ENCODE data around the gene CLK1.
"Not testable (repeated sequence)": the region's sequence is repeated elsewhere in the genome, so short reads cannot be mapped to it uniquely, and the experiment has no call there.

The CLK1 gene

DNA sequence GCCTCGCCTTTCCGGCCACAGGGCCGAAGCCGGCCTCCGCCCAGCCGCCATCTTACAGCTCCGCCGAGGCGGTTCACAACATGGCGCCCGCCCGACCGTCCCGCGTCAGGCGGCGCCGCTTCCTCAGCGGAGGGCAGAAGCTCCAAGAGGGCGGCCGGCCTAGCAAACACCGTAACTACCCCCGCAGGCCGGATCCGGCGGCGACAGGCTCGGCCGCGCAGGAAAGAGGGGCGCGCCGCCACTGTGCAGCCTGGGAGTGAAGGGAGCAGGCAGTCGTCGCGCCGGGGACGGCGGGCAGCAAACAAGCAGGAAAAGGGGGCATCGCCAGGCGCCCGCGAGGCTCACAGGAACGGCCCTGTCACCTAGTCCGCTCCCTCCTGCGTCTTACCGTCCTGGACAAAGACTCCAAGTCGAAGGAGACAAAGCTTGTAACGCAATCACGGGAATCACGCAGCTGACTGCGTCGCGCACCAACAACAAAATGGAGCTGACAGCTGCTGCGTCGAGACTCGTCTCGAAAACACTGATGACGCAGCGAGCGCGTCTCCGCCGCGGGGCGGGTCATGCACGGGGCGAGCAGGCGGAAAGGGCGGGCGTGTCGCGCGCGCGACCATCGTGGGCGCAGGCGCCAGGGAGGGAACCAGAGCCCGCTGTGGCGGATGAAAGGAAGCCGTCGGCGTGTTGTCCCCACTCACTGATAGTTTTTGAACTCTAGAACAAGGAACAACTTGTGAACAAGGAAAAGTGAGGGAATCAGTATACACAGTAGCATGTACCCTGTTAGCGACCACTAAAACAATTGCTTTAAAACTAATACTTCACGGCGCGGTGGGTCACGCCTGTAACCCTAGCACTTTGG lies at the start of gene CLK1:
Gene CLK1 (minus strand): TSS at position 483 of the 859 bp plus-strand sequence. CDS start 2,796 bp downstream, outside the sequence.
- DNase-seq = peak; percentile 98

- DNase-seq = no peak
Observed at GRCh38 chr2:200913654-200914053, 49.2 kb upstream of the CLK1 start.

GRCh38 chr2:200909958-200910357 lies 45.5 kb upstream of the CLK1 start:
- no peak for DNase-seq

DNA sequence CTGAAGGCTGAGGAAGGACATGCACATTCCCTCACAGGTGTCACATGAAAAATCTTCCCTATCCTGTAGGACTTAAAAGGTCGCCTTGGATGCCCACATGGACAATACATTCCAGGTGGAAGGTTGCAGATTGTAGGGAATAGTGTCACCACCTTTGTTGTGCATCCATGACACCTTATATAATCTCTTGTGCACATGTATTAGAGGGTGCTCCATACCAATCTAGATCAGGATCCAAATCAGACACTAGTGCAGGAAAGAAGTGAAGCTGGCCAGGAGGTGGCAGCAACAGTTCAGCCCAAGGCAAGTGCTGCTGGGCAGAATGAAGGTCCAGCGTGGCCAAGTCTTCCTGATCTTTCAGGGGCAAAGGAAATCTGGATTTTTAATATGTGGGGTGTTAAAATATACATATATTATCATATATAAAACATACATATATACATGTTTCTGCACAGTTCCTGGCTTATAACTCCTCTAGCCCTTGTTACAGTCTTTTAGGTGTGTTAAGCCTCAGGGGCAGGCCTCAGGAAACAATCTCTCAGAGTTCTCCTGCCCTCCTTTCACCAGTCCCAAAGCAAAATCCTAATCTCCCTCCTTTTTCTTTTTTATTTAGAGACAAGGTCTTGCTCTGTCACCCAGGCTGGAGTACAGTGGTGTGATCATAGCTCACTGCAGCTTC lies 41.3 kb upstream of the CLK1 start:
- peak; percentile 65 for DNase-seq

DNA sequence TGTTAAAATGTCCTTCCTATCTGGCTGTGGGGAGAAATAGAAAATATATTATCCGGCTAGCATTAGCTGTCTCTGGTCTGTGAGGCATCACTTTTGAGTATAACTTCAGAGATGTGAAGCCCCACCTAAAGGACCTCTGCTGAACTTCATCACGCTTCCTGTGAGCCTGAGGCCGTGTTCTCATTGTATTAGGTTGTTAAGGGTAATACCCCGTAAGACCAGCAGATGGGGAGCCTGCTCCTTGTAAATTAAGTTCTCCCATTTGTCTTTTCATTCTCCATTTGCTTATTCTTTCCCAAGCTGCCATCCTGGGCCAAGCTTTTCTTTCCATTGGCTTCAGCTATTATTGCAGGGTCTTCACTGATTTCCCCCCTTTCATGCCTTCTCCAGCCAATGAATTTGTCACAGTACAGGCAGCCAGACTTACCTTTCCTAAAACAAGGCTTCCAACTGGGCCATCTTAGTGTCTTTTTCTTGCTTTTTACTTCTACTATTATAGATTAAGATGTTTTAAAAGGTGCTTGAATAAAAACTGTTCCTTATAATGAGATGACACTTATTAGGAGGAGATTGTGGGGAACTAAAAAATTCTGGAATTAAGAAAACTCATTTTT lies 37.1 kb upstream of the CLK1 start:
- DNase-seq = peak; percentile 74

DNA sequence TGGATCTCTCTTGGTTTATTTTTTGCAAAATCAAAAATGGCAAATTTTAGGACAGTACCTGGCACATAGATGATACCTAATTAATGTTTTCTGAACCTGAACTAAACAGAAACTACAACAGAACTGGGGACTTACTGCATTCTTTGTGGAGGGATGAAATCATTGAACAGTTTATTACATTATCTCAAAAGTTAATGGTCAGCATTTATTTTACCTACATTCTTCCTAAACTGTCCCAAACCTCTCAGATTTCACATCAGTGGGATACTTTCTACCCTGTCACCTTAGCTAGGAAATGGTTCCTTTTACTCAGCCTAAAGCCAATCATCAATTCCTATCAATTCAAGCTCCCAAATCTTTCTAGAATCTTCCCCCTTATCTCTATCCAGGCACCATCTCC lies 35.0 kb upstream of the CLK1 start:
- no peak for DNase-seq

GRCh38 chr2:200888704-200889625 lies 24.5 kb upstream of the CLK1 start, which contains the start of the genes NIF3L1 and PPIL3:
Gene NIF3L1, plus strand, starts transcription at chr2:200889371. Its CDS starts 2,573 bp downstream, at chr2:200891944.
Gene PPIL3, minus strand, starts transcription at chr2:200889077. Its CDS starts 1,462 bp downstream, at chr2:200887615.
- DNase-seq = peak; percentile 98

DNA sequence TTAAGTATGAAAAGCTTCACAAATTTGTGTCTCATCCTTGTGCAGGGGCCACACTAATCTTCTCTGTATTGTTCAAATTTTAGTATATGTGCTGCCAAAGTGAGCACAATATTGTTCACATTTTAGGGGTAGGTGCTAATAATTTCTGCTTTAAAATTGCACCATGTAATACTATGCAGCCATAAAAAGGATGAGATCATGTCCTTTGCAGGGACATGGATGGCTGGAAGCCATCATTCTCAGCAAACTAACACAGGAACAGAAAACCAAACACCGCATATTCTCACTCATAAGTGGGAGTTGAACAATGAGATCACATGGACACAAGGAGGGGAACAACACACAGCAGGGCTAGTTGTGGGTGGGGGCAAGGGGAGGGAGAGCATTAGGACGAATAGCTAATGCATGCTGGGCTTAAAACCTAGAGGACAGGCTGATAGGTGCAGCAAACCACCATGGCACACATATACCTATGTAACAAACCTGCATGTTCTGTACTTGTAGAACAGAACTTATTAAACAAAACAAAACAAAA lies 17.3 kb upstream of the CLK1 start:
- not testable (repeated sequence) for DNase-seq

GRCh38 chr2:200878289-200878880 lies 13.9 kb upstream of the CLK1 start:
- no peak for DNase-seq

- DNase-seq = no peak
Observed at GRCh38 chr2:200877443-200877842, 13.0 kb upstream of the CLK1 start.

- no peak for DNase-seq
Observed at GRCh38 chr2:200873560-200873959, 9.1 kb upstream of the CLK1 start.

GRCh38 chr2:200871151-200871550 lies 6.7 kb upstream of the CLK1 start:
- DNase-seq = no peak

- DNase-seq = no peak
Observed at GRCh38 chr2:200869014-200869413, 4.6 kb upstream of the CLK1 start.

- DNase-seq = peak; percentile 65
Observed at GRCh38 chr2:200863782-200864175, 679 bp downstream of the CLK1 start.

GRCh38 chr2:200862532-200863000 lies 1.9 kb downstream of the CLK1 start:
- peak; percentile 71 for DNase-seq

GRCh38 chr2:200861617-200862155 lies 2.8 kb downstream of the CLK1 start:
- DNase-seq = no peak

GRCh38 chr2:200860092-200860795 lies 4.2 kb downstream of the CLK1 start:
- DNase-seq = no peak

DNA sequence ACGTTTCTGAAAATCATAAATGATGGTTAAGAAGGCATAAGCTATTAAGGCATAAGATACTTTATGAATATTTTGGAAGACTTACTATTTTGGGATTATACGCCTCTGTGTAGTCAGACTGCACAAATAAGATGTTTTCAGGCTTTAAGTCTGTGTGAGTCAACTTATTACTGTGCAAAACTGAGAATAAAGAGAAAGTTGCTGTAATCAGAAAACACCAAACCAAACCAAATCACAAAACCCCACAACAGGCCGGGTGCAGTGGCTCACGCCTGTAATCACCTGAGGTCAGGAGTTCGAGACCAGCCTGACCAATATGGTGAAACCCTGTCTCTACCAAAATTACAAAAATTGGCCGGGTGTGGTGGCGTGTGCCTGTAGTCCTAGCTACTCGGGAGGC lies 7.7 kb downstream of the CLK1 start:
- no peak for DNase-seq

GRCh38 chr2:200852605-200853004 lies 11.9 kb downstream of the CLK1 start:
- DNase-seq = no peak

DNA sequence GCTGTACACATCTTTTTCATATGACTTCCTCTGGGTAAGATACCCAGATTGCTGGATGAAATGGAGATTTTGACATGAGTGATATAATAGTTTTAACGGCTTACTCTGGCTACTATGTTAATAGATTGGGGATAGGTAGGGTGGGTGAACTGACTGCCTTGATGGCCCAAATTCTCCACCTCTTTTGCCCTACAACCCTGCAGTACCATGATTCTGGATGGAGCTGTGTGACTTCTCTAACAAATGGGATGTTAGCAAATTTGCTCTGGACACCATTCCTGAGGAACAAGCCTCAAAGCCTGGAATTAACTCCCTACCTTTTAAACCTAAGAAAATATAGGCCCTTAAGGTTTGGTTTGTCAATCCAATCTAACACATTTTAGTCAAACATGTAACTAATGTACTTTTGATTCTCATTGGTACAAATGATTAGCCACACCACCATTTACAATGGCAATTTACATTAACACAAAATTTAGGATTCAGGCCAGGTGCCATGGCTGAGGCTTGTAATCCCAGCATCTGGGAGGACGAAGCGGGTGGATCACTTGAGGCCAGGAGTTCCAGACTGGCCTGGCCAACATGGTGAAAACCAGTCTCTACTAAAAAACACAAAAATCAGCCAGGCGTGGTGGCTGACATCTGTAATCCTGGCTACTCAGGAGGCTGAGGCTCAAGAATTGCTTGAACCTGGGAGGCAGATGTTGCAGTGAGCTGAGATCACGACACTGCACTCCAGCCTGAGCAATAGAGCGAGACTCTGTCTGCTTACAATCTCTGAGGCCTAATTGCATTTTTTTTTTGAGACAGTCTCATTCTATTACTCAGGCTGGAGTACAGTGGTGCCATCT lies 12.8 kb downstream of the CLK1 start:
- DNase-seq = no peak

Measured in activated CD8-positive, alpha-beta memory T cell treated with anti-CD3 and anti-CD28 coated beads for 24 hours (primary cell).